ENCODE measurements around the gene LMF1. TPM values are rescaled to one million over a fixed set of nuclear protein-coding genes. Genes with fewer than 3 reads are reported as not detected.

Gene LMF1
- total and polyA plus RNA-seq, 2 of the 13 experiments (the other 11 are each of a cell fraction or from before 2014, with no cell fraction given), result 6.8 to 8.5 TPM

DNA sequence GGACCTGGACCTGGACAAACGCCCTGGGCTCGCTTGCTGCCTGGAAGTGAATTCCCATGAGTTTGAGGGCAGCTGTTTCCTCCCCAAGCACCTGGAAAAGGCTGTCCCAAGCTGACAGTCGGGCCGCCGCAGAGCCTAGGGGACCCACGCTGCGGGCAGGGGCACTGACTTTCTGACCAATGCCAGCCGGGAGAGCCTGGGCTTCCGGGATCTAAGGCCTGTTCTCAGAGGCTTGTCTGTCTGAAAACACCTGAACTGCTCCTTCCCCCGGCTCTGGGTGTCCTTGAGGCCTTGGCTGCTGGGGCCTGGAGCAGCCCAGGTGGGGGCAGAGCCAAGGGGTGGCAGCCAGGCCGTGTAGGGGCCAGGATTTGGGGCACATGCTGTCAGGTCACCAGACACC, 72.6 kb downstream of the LMF1 start (continued):
- no peak for TF ChIP-seq MNT (IDR thresholded peaks at IDR 0.05)

DNA sequence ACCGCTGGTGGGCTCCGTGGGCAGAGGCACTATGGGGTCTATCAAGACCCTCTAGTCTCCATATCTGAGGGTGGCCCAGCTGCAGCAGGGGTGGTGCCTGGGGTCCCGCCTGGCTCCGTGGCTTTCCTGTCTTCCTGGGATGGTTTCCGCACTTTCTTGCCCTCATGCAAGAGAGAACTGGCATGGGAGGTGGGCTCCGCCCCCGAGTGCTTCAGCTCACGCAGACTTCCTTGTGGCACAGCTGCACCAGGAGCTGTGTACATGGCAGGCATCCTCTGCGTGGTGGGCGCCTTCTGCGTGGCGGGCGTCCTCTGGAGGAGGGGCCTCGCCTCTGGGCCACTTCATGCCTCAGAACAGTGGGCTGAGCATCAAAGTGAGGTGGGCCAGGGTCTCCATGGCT, 73.1 kb downstream of the LMF1 start:
- H3K9ac ChIP-seq (ENCODE audit: insufficient read depth, low read depth, low read length), result no peak overlapping the region
- CTCF ChIA-PET (ENCODE audit: low intra/inter-chr PET ratio, low total read pairs), result no interaction called here
- no peak overlapping the region for H3K4me2 ChIP-seq (ENCODE audit: low read depth, low read length)
- ATAC-seq (no peak), FAIRE-seq (no peak), DNase-seq (ENCODE audit: low spot score) (no peak)
- H3K36me3 ChIP-seq (replicated peaks in 1 of 2; ENCODE audit: control insufficient read depth in 1 of 2, insufficient read depth in 2 of 2, low read length in 2 of 2), result no peaks in the 10 kb centered on the region
- H3K4me3 ChIP-seq (replicated peaks in 1 of 3; ENCODE audit: insufficient read depth in 1 of 3, low read depth in 2 of 3, low read length in 3 of 3), result no peak overlapping the region
- H3K4me1 ChIP-seq (ENCODE audit: insufficient read depth, low read length), result no peaks in the 10 kb centered on the region
- no peaks in the 10 kb centered on the region for H3K9me3 ChIP-seq (ENCODE audit: low read length)
- H4K20me1 ChIP-seq (ENCODE audit: insufficient read depth, low read length), result 0 out of 2 replicates have a peak, but pooled peaks cover 2% of the 10 kb centered on the region
- no peaks in the 10 kb centered on the region; a peak in 1 of 5 replicates for H3K27me3 ChIP-seq (ENCODE audit: control insufficient read depth in 1 of 2, insufficient read depth in 2 of 2, low read length in 2 of 2)
- no peak for TF ChIP-seq ZNF292 (CRISPR knock-in tag; IDR thresholded peaks at IDR 0.05; ENCODE audit: borderline replicate concordance, low read depth)
- TF ChIP-seq TCF12 (IDR thresholded peaks at IDR 0.05), result no peak
- TF ChIP-seq TCF12 (CRISPR knock-in tag; IDR thresholded peaks at IDR 0.05), result no peak
- TF ChIP-seq, protein P1, sequence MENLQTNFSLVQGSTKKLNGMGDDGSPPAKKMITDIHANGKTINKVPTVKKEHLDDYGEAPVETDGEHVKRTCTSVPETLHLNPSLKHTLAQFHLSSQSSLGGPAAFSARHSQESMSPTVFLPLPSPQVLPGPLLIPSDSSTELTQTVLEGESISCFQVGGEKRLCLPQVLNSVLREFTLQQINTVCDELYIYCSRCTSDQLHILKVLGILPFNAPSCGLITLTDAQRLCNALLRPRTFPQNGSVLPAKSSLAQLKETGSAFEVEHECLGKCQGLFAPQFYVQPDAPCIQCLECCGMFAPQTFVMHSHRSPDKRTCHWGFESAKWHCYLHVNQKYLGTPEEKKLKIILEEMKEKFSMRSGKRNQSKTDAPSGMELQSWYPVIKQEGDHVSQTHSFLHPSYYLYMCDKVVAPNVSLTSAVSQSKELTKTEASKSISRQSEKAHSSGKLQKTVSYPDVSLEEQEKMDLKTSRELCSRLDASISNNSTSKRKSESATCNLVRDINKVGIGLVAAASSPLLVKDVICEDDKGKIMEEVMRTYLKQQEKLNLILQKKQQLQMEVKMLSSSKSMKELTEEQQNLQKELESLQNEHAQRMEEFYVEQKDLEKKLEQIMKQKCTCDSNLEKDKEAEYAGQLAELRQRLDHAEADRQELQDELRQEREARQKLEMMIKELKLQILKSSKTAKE (CRISPR knock-in tag; IDR thresholded peaks at IDR 0.05; ENCODE audit: borderline replicate concordance), result no peak
- TF ChIP-seq, protein P2, sequence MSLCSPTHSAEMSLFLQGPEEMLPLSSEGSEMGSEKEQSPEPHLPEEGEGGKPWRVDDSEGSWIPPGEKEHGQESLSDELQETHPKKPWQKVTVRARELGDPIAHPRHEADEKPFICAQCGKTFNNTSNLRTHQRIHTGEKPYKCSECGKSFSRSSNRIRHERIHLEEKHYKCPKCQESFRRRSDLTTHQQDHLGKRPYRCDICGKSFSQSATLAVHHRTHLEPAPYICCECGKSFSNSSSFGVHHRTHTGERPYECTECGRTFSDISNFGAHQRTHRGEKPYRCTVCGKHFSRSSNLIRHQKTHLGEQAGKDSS (CRISPR knock-in tag; IDR thresholded peaks at IDR 0.05; ENCODE audit: borderline replicate concordance, low read depth), result no peak
- no peak for TF ChIP-seq MAF1 (CRISPR knock-in tag; IDR thresholded peaks at IDR 0.05; ENCODE audit: borderline replicate concordance)
- TF ChIP-seq ZNF891 (CRISPR knock-in tag; IDR thresholded peaks at IDR 0.05), result no peak
- TF ChIP-seq ZNF567 (CRISPR knock-in tag; IDR thresholded peaks at IDR 0.05; ENCODE audit: borderline replicate concordance), result no peak
- TF ChIP-seq, protein P3, sequence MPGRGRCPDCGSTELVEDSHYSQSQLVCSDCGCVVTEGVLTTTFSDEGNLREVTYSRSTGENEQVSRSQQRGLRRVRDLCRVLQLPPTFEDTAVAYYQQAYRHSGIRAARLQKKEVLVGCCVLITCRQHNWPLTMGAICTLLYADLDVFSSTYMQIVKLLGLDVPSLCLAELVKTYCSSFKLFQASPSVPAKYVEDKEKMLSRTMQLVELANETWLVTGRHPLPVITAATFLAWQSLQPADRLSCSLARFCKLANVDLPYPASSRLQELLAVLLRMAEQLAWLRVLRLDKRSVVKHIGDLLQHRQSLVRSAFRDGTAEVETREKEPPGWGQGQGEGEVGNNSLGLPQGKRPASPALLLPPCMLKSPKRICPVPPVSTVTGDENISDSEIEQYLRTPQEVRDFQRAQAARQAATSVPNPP (CRISPR knock-in tag; IDR thresholded peaks at IDR 0.05), result no peak
- BruUV-seq (replicated peaks), result no TSS peak
- H3K79me2 ChIP-seq (ENCODE audit: insufficient read depth, low read length), result no peaks in the 10 kb centered on the region
- POLR2A ChIA-PET, result no interaction called here
- H2AFZ ChIP-seq (ENCODE audit: low read length), result no peak overlapping the region
- intact Hi-C loops (cut with micrococcal nuclease; ENCODE audit: unreplicated experiment) (no loop called here), in situ Hi-C loops (cut with HindIII; ENCODE audit: extremely low pct_ligation_motif_present, low pct_unique_long_range_greater_than_20kb) (loop anchor here (10.0 kb wide), 1 partner anchor 63 kb away; no protein-coding TSS in a partner anchor)
- H3K27ac ChIP-seq (ENCODE audit: extremely low read length, insufficient read depth, low read length), result no peak overlapping the region
- no CpG with 5 or more reads among the region's 14 CpGs for WGBS (ENCODE audit: low lambda C conversion rate)

Data from HepG2 (cell line).